ENCODE results near the gene HDAC4.
A peak's percentile ranks its signal among the peaks of the same experiment; 100 is the strongest.

The HDAC4 gene

DNA sequence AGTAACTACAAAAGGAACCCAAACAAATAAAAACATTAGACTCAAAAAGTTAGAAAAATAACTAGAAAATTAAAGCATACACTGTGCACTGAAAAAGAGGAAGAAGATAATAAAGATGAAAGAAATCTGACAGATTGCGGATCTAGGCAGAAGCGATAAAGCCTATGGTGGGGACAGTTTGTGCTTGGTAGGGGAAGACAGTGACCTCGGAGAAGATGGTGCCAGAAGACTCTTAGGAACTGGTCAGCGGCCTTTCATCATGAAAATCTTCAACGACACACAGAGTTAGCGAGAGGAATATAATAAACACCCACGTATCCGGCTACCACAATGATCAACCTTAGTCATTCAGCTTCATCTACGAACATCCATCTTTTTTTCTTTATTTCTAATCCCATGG lies 180.5 kb downstream of the HDAC4 start:
- Histone ChIP-seq H3K4me2 (ENCODE audit: low read depth, low read length, poor library complexity, severe bottlenecking) (no peak overlapping the region), H3K4me1 (ENCODE audit: insufficient read depth, low read length, poor library complexity, severe bottlenecking) (peaks cover 38% of the 10 kb centered on the region), H2AFZ (ENCODE audit: low read length) (no peak overlapping the region), H3K79me2 (ENCODE audit: insufficient read depth, low read length) (peaks cover 56% of the 10 kb centered on the region), H3F3A (ENCODE audit: low read depth) (no peaks in the 10 kb centered on the region), H3K9me3 (ENCODE audit: insufficient read depth, low read depth, low read length) (no peaks in the 10 kb centered on the region), H3K9ac (ENCODE audit: low read depth, low read length, poor library complexity, severe bottlenecking) (no peak overlapping the region), H3K27me3 (ENCODE audit: insufficient read depth, low read length, poor library complexity, severe bottlenecking) (no peaks in the 10 kb centered on the region), H3K36me3 (ENCODE audit: insufficient read depth, low read length) (no peaks in the 10 kb centered on the region), H4K20me1 (ENCODE audit: insufficient read depth, low read length, poor library complexity, severe bottlenecking) (peaks cover 3% of the 10 kb centered on the region), H3K9me2 (replicated peaks; ENCODE audit: low read depth, low read length) (no peaks in the 10 kb centered on the region), H3K4me3 (ENCODE audit: low read length, poor library complexity, severe bottlenecking) (no peak overlapping the region)
- TF ChIP-seq CTCF (conservative IDR thresholded peaks at IDR 0.05; ENCODE audit: low read length): no peak

DNA sequence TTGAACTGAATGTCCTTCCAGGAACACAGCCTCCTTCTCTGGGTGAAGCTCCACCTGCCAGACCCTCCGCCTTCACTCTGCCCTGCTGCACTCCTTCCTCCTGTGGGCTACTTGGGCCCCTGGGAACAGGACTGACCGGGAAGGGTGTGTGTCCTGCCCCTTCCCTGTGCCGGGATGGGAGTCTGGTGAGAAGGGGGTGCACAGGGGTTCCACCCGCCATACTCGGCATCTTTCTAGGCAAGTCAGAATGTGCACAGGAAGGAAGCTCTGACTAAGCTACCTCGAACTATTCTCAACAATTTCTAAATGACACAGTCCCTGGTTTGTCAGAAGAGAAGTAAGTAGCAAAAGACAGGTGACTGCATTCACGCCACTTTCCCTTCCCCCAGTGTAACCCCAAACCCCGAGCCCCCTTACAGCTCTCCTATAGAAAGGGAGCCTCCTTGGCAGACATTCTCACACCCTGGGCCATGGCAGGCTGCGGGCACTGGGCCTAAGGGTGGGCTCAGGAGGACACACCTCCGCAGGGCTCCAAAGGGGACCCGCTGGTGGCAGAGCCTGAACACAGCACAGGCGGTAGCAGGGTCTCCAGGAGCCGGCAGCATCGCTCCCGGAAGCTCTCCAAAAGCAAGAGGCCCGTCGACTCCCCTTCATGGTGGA lies 184.1 kb downstream of the HDAC4 start:
- Histone ChIP-seq H4K20me1 (ENCODE audit: insufficient read depth, low read length, poor library complexity, severe bottlenecking) (no peaks in the 10 kb centered on the region), H3K4me2 (ENCODE audit: low read depth, low read length, poor library complexity, severe bottlenecking) (peak overlapping the region; percentile 50), H3K27me3 (ENCODE audit: insufficient read depth, low read length, poor library complexity, severe bottlenecking) (no peaks in the 10 kb centered on the region), H3K4me3 (ENCODE audit: low read length, poor library complexity, severe bottlenecking) (no peak overlapping the region), H3F3A (ENCODE audit: low read depth) (no peaks in the 10 kb centered on the region), H3K9me2 (replicated peaks; ENCODE audit: low read depth, low read length) (no peaks in the 10 kb centered on the region), H3K79me2 (ENCODE audit: insufficient read depth, low read length) (peaks cover 58% of the 10 kb centered on the region), H2AFZ (ENCODE audit: low read length) (no peak overlapping the region), H3K9ac (ENCODE audit: low read depth, low read length, poor library complexity, severe bottlenecking) (no peak overlapping the region), H3K4me1 (ENCODE audit: insufficient read depth, low read length, poor library complexity, severe bottlenecking) (peaks cover 26% of the 10 kb centered on the region), H3K9me3 (ENCODE audit: insufficient read depth, low read depth, low read length) (no peaks in the 10 kb centered on the region), H3K36me3 (ENCODE audit: insufficient read depth, low read length) (no peaks in the 10 kb centered on the region)
- TF ChIP-seq CTCF (conservative IDR thresholded peaks at IDR 0.05; ENCODE audit: low read length) (no peak), EZH2phosphoT487 (IDR thresholded peaks at IDR 0.05; ENCODE audit: borderline replicate concordance) (no peak)

GRCh38 chr2:239215988-239216613 lies 184.7 kb downstream of the HDAC4 start:
- Histone ChIP-seq H4K20me1 (ENCODE audit: insufficient read depth, low read length, poor library complexity, severe bottlenecking) (no peaks in the 10 kb centered on the region), H3K79me2 (ENCODE audit: insufficient read depth, low read length) (peaks cover 51% of the 10 kb centered on the region; the same call in 1 of the 2 replicates), H3K9me2 (replicated peaks; ENCODE audit: low read depth, low read length) (no peaks in the 10 kb centered on the region), H3K36me3 (ENCODE audit: insufficient read depth, low read length) (no peaks in the 10 kb centered on the region), H3K4me2 (ENCODE audit: low read depth, low read length, poor library complexity, severe bottlenecking) (peak overlapping the region; percentile 50), H3F3A (ENCODE audit: low read depth) (no peaks in the 10 kb centered on the region), H3K9me3 (ENCODE audit: insufficient read depth, low read depth, low read length) (no peaks in the 10 kb centered on the region), H3K4me3 (ENCODE audit: low read length, poor library complexity, severe bottlenecking) (no peak overlapping the region), H3K9ac (ENCODE audit: low read depth, low read length, poor library complexity, severe bottlenecking) (no peak overlapping the region), H3K27me3 (ENCODE audit: insufficient read depth, low read length, poor library complexity, severe bottlenecking) (no peaks in the 10 kb centered on the region), H2AFZ (ENCODE audit: low read length) (no peak overlapping the region), H3K4me1 (ENCODE audit: insufficient read depth, low read length, poor library complexity, severe bottlenecking) (peaks cover 20% of the 10 kb centered on the region)
- TF ChIP-seq CTCF (conservative IDR thresholded peaks at IDR 0.05; ENCODE audit: low read length): no peak
- no peak for TF ChIP-seq EZH2phosphoT487 (IDR thresholded peaks at IDR 0.05; ENCODE audit: borderline replicate concordance)

Data from Loucy (cell line).